Measurements from ENCODE around the gene LRRC4C. TPM values are rescaled to one million over a fixed set of nuclear protein-coding genes. Genes with fewer than 3 reads are reported as not detected.
"Not testable (repeated sequence)": the region's sequence is repeated elsewhere in the genome, so short reads cannot be mapped to it uniquely, and the experiment has no call there.

LRRC4C gene
- total RNA-seq, 1 donor from 2014 or later, result 1.3 TPM

GRCh38 chr11:40203606-40204005 is 1255.8 kb downstream of the LRRC4C start:
- H3K4me1 Mint-ChIP-seq (ENCODE audit: low read depth), result peaks cover 15% of the 10 kb centered on the region
- no peaks in the 10 kb centered on the region for H3K9me3 Mint-ChIP-seq (ENCODE audit: low read depth)
- DNase-seq (ENCODE audit: low spot score, unreplicated experiment), result no peak
- H3K27ac Mint-ChIP-seq, result no peak overlapping the region
- no peaks in the 10 kb centered on the region for H3K27me3 Mint-ChIP-seq
- no peak overlapping the region for H3K4me3 Mint-ChIP-seq (ENCODE audit: low read depth)
- TF ChIP-seq CTCF (IDR thresholded peaks at IDR 0.05; ENCODE audit: unreplicated experiment), result no peak
- no peaks in the 10 kb centered on the region for H3K36me3 Mint-ChIP-seq (ENCODE audit: insufficient read depth)

GRCh38 chr11:40202589-40203270 is 1256.7 kb downstream of the LRRC4C start:
- DNase-seq (ENCODE audit: low spot score, unreplicated experiment), result no peak
- Mint-ChIP-seq H3K4me3 (ENCODE audit: low read depth) (no peak overlapping the region), H3K27ac (no peak overlapping the region), H3K36me3 (ENCODE audit: insufficient read depth) (no peaks in the 10 kb centered on the region), H3K27me3 (no peaks in the 10 kb centered on the region), H3K4me1 (ENCODE audit: low read depth) (peaks cover 6% of the 10 kb centered on the region), H3K9me3 (ENCODE audit: low read depth) (no peaks in the 10 kb centered on the region)
- TF ChIP-seq CTCF (IDR thresholded peaks at IDR 0.05; ENCODE audit: unreplicated experiment), result no peak

- H3K27me3 Mint-ChIP-seq; H3K27ac Mint-ChIP-seq; H3K4me3 Mint-ChIP-seq (ENCODE audit: low read depth); H3K4me1 Mint-ChIP-seq (ENCODE audit: low read depth); H3K36me3 Mint-ChIP-seq (ENCODE audit: insufficient read depth); DNase-seq (ENCODE audit: low spot score, unreplicated experiment); H3K9me3 Mint-ChIP-seq (ENCODE audit: low read depth): not testable (repeated sequence)
These were observed 1266.9 kb downstream of the LRRC4C start for GRCh38 chr11:40192590-40192989.

GRCh38 chr11:40190294-40190693 is 1269.2 kb downstream of the LRRC4C start:
- no peak overlapping the region for H3K4me3 Mint-ChIP-seq (ENCODE audit: low read depth)
- peaks cover 6% of the 10 kb centered on the region for H3K27me3 Mint-ChIP-seq
- no peak overlapping the region for H3K27ac Mint-ChIP-seq
- H3K4me1 Mint-ChIP-seq (ENCODE audit: low read depth), result peaks cover 4% of the 10 kb centered on the region
- peaks cover 3% of the 10 kb centered on the region for H3K9me3 Mint-ChIP-seq (ENCODE audit: low read depth)
- TF ChIP-seq CTCF (IDR thresholded peaks at IDR 0.05; ENCODE audit: unreplicated experiment), result no peak
- no peak for DNase-seq (ENCODE audit: low spot score, unreplicated experiment)
- H3K36me3 Mint-ChIP-seq (ENCODE audit: insufficient read depth), result no peaks in the 10 kb centered on the region

- no peak overlapping the region for H3K4me3 Mint-ChIP-seq (ENCODE audit: low read depth)
- H3K27ac Mint-ChIP-seq, result no peak overlapping the region
- TF ChIP-seq CTCF (IDR thresholded peaks at IDR 0.05; ENCODE audit: unreplicated experiment), result no peak
- DNase-seq (ENCODE audit: low spot score, unreplicated experiment), result no peak
- no peaks in the 10 kb centered on the region for H3K36me3 Mint-ChIP-seq (ENCODE audit: insufficient read depth)
- H3K4me1 Mint-ChIP-seq (ENCODE audit: low read depth), result peaks cover 6% of the 10 kb centered on the region
- peaks cover 3% of the 10 kb centered on the region for H3K9me3 Mint-ChIP-seq (ENCODE audit: low read depth)
- H3K27me3 Mint-ChIP-seq, result peaks cover 6% of the 10 kb centered on the region
These were observed 1270.6 kb downstream of the LRRC4C start for GRCh38 chr11:40188848-40189247.

GRCh38 chr11:40187295-40187694 is 1272.2 kb downstream of the LRRC4C start:
- H3K4me1 Mint-ChIP-seq (ENCODE audit: low read depth), result peaks cover 7% of the 10 kb centered on the region
- no peak for TF ChIP-seq CTCF (IDR thresholded peaks at IDR 0.05; ENCODE audit: unreplicated experiment)
- no peak for DNase-seq (ENCODE audit: low spot score, unreplicated experiment)
- no peaks in the 10 kb centered on the region for H3K36me3 Mint-ChIP-seq (ENCODE audit: insufficient read depth)
- H3K27ac Mint-ChIP-seq, result no peak overlapping the region
- H3K9me3 Mint-ChIP-seq (ENCODE audit: low read depth), result no peaks in the 10 kb centered on the region
- no peak overlapping the region for H3K4me3 Mint-ChIP-seq (ENCODE audit: low read depth)
- peaks cover 6% of the 10 kb centered on the region for H3K27me3 Mint-ChIP-seq

Data from progenitor cell of endocrine pancreas (in vitro differentiated cells).